ENCODE results near the gene DNMT1. TPM values are rescaled to one million over a fixed set of nuclear protein-coding genes. Genes with fewer than 3 reads are reported as not detected.
A peak's percentile ranks its signal among the peaks of the same experiment; 100 is the strongest.

Gene DNMT1
- total RNA-seq, 1 experiment from 2014 or later: 383 TPM

DNA sequence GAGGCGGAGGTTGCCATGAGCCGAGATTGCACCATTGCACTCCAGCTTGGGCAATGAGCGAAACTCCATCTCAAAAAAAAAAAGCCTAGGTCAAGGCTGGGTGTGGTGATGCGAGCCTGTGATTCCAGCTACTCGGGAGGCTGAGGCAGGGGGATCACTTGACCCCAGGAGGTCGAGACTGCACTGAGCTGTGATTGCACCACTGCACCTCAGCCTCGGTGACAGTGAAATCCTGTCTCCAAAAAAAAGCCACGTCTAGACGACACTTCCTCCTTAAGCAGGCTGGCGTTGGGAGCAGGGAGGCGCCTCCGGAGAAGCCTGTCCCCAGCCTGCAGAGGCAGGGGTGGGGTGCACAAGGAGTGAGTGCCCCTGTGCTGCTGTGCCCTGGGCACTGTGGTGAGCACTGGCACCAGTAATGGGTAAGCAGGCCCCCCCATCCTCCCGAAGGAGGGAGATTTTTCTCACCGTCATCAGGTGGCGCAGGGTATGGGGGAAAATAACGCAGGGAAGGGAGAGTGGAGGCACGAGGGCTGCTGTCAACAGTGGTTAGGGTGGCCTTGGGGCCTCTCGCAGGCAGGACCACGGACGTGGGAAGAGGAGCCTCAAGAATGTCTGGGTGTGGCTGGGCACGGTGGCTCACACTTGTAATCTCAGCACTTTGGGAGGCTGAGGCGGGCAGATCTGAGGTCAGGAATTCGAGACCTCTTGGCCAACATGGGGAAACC, 82.6 kb downstream of the DNMT1 start:
- Histone ChIP-seq H3K36me3 (ENCODE audit: insufficient read depth, low read length, poor library complexity, severe bottlenecking) (peaks cover 77% of the 10 kb centered on the region), H3K4me1 (ENCODE audit: insufficient read depth, low read length, poor library complexity, severe bottlenecking) (peaks cover 17% of the 10 kb centered on the region), H3K27me3 (replicated peaks; ENCODE audit: insufficient read depth, low read depth, low read length, poor library complexity) (no peaks in the 10 kb centered on the region), H3K4me3 (ENCODE audit: low read depth, low read length, poor library complexity, severe bottlenecking) (no peak overlapping the region), H3K9me3 (ENCODE audit: low read depth, low read length, poor library complexity, severe bottlenecking) (no peaks in the 10 kb centered on the region), H3K27ac (ENCODE audit: low read depth, low read length, poor library complexity, severe bottlenecking) (peak overlapping the region; percentile 30)
- intact Hi-C loops (cut with micrococcal nuclease; ENCODE audit: unreplicated experiment): loop anchor here (5.0 kb wide), 1 partner anchor 180 kb away; no protein-coding TSS in a partner anchor
- ChIA-PET CTCF (interaction anchor here (0.7 kb wide), 1 partner anchor 429 kb away, joined by 5 read pairs; no protein-coding TSS in a partner anchor), POLR2A (ENCODE audit: low non-redundant PET) (no interaction called here)
- no peak for TF ChIP-seq CTCF (conservative IDR thresholded peaks at IDR 0.05; ENCODE audit: low read depth, low read length)
- no peak for TF ChIP-seq EZH2 (IDR thresholded peaks at IDR 0.05; ENCODE audit: borderline replicate concordance, low read depth, low read length, poor library complexity, severe bottlenecking)
- BruUV-seq (replicated peaks): no TSS peak
- no peak for DNase-seq (ENCODE audit: low spot score)

- H3K27ac ChIP-seq (ENCODE audit: low read depth, low read length, poor library complexity, severe bottlenecking): peak within 1 kb of the TSS; percentile 30
- no TSS peak for BruUV-seq (replicated peaks)
- ChIA-PET CTCF (interaction anchor here (0.7 kb wide), 1 partner anchor 430 kb away, joined by 5 read pairs; no protein-coding TSS in a partner anchor), POLR2A (ENCODE audit: low non-redundant PET) (no interaction called here)
- H3K4me3 ChIP-seq (ENCODE audit: low read depth, low read length, poor library complexity, severe bottlenecking): no peak within 1 kb of the TSS
- TF ChIP-seq EZH2 (IDR thresholded peaks at IDR 0.05; ENCODE audit: borderline replicate concordance, low read depth, low read length, poor library complexity, severe bottlenecking): no peak
- no peak for TF ChIP-seq CTCF (conservative IDR thresholded peaks at IDR 0.05; ENCODE audit: low read depth, low read length)
- intact Hi-C loops (cut with micrococcal nuclease; ENCODE audit: unreplicated experiment): loop anchor here (5.0 kb wide), 1 partner anchor 179 kb away; no protein-coding TSS in a partner anchor
- H3K27me3 ChIP-seq (replicated peaks; ENCODE audit: insufficient read depth, low read depth, low read length, poor library complexity): no peaks in the 10 kb centered on the region
- no peaks in the 10 kb centered on the region for H3K9me3 ChIP-seq (ENCODE audit: low read depth, low read length, poor library complexity, severe bottlenecking)
- H3K4me1 ChIP-seq (ENCODE audit: insufficient read depth, low read length, poor library complexity, severe bottlenecking): peaks cover 19% of the 10 kb centered on the region
- H3K36me3 ChIP-seq (ENCODE audit: insufficient read depth, low read length, poor library complexity, severe bottlenecking): peaks cover 71% of the 10 kb centered on the region
- DNase-seq (ENCODE audit: low spot score): no peak
Observed at GRCh38 chr19:10111405-10111811, 83.3 kb downstream of the DNMT1 start, which contains the start of gene P2RY11. P2RY11 (plus strand) TSS chr19:10111693; CDS start chr19:10111722, 29 bp downstream.

DNA sequence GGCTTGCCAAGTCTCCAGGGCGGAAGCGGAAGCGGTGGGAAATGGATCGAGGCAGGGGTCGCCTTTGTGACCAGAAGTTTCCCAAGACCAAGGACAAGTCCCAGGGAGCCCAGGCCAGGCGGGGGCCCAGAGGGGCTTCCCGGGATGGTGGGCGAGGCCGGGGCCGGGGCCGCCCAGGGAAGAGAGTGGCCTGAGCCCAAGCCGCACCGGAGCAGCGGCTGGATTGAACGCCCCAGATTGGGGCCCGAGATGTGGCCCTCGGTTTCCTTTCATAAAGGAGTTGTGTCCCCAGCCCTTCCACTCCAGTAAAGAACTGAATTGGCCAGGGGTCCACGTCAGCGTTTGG, 83.8 kb downstream of the DNMT1 start:
- H3K27ac ChIP-seq (ENCODE audit: low read depth, low read length, poor library complexity, severe bottlenecking): no peak overlapping the region
- DNase-seq (ENCODE audit: low spot score): no peak
- ChIA-PET POLR2A (ENCODE audit: low non-redundant PET) (no interaction called here), CTCF (no interaction called here)
- no peak for TF ChIP-seq CTCF (conservative IDR thresholded peaks at IDR 0.05; ENCODE audit: low read depth, low read length)
- TF ChIP-seq EZH2 (IDR thresholded peaks at IDR 0.05; ENCODE audit: borderline replicate concordance, low read depth, low read length, poor library complexity, severe bottlenecking): no peak
- intact Hi-C loops (cut with micrococcal nuclease; ENCODE audit: unreplicated experiment): loop anchor here (5.0 kb wide), 1 partner anchor 179 kb away; no protein-coding TSS in a partner anchor
- peaks cover 19% of the 10 kb centered on the region for H3K4me1 ChIP-seq (ENCODE audit: insufficient read depth, low read length, poor library complexity, severe bottlenecking)
- no peaks in the 10 kb centered on the region for H3K27me3 ChIP-seq (replicated peaks; ENCODE audit: insufficient read depth, low read depth, low read length, poor library complexity)
- peaks cover 66% of the 10 kb centered on the region for H3K36me3 ChIP-seq (ENCODE audit: insufficient read depth, low read length, poor library complexity, severe bottlenecking)
- no peak overlapping the region for H3K4me3 ChIP-seq (ENCODE audit: low read depth, low read length, poor library complexity, severe bottlenecking)
- H3K9me3 ChIP-seq (ENCODE audit: low read depth, low read length, poor library complexity, severe bottlenecking): no peaks in the 10 kb centered on the region
- BruUV-seq (replicated peaks): no TSS peak

Measured in A673 (cell line).